ENCODE measurements around the gene ALDH1L1.

The ALDH1L1 gene

DNA sequence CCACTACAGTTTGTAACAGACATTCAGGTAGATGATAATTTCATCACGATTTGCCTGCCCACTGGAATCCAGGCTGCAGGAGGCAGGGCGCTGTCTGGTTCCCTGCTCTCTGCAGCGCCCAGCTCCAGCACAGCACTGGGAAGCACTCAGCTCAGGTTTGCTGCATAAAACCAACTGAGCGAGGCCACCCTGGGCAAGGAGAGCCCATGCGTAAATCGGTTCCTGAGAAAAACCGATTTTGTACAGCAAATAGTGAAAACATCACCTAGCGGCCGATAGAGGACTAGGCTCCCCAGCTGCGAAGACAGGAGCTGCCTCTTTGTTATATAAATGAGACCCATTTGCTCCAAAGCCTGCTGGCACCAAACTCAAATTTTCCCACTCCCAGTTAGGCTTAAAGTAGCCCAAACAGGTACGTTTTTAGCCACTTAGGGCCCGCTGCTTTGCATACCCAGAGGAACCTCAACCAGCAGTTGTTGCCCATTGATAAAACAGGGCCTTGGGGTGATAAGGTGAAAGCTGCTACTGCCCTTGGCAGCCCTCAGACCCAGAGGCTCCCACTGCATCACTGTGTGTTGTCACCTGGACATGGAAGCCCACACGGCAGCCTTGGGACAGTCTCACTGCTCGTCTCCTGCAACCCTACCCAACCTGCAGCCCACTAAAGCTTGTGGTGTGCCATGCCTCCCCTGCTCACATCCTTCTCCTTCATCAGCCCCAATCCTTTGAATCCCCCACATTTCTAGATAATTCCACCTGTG, 47.5 kb downstream of the ALDH1L1 start:
- DNase-seq: no peak

GRCh38 chr3:126131881-126132750, 48.3 kb downstream of the ALDH1L1 start:
- no peak for DNase-seq

GRCh38 chr3:126130981-126131745, 49.2 kb downstream of the ALDH1L1 start:
- DNase-seq: peak; percentile 11

DNA sequence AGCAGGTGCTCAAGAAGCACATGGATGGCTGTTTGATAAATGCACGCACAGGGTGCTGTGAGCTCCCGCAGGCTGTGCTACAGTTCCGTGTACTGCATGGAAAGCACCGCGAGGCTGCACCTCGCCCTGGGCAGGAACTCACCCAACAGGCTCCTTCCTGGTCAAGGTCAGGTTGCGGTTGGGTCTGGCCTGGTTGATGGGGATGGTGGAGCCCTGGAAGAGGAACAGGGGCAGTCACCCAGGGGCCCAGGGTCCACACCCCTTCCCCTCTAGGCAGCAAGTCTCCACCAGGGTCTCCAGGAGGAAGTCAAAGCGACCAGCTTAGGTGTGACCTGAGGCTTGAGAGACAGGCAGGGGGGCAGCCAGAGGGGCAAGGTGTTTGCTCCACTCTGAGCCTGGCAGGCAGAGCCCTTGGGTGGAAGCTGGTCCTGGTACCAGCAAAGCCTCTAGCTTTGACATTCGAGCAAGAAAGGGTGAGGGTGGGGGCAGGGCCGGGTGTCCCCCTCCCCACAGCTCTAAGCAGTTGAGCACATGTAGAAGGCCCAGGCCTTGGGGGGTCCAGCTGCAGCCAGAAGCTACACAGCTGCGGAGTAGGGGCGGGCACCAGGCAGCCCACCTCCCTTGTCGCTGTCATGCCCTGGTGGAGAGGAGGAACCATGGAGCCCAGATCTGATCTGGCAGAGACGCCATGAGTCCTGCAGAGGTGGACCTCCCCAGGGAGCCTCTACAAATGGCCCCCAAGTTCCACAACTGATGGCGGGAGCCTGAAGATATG, 50.1 kb downstream of the ALDH1L1 start:
- peak; percentile 9 for DNase-seq

- DNase-seq: peak; percentile 20
These were observed 50.9 kb downstream of the ALDH1L1 start for GRCh38 chr3:126129398-126129891.

GRCh38 chr3:126128504-126129397, 51.6 kb downstream of the ALDH1L1 start:
- peak; percentile 13 for DNase-seq

- no peak for DNase-seq
These were observed 52.5 kb downstream of the ALDH1L1 start for GRCh38 chr3:126127904-126128303.

- peak; percentile 11 for DNase-seq
These were observed 52.9 kb downstream of the ALDH1L1 start for GRCh38 chr3:126127452-126127851.

- peak; percentile 9 for DNase-seq
These were observed 53.5 kb downstream of the ALDH1L1 start for GRCh38 chr3:126126811-126127431.

DNA sequence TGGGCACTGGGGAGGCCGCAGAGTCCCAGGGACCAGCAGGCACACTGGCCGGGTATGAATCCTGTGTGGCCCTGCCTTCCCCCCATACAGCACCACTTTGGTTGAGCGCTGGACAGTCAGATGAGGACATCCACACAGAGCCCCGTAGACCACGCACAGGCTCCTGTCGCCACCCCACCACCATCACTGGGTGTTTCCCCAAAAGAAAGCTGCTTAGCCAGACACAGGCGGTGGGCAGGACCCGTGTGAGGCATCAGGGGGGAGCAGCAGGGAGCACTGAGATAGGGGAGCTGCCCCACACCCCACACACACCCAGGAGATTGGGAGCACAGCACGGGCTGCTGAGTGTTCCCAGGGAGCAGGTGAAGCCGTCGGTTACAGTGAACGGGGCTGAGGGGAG, 54.1 kb downstream of the ALDH1L1 start:
- DNase-seq: no peak

- DNase-seq: no peak
These were observed 54.6 kb downstream of the ALDH1L1 start for GRCh38 chr3:126125781-126126251.

GRCh38 chr3:126125341-126125740, 55.0 kb downstream of the ALDH1L1 start:
- DNase-seq: no peak

- no peak for DNase-seq
These were observed 55.5 kb downstream of the ALDH1L1 start for GRCh38 chr3:126124896-126125295.

GRCh38 chr3:126124148-126124868, 56.1 kb downstream of the ALDH1L1 start:
- DNase-seq: peak; percentile 16

- DNase-seq: no peak
These were observed 58.8 kb downstream of the ALDH1L1 start for GRCh38 chr3:126121632-126122031.

GRCh38 chr3:126121074-126121473, 59.3 kb downstream of the ALDH1L1 start:
- DNase-seq: no peak

DNA sequence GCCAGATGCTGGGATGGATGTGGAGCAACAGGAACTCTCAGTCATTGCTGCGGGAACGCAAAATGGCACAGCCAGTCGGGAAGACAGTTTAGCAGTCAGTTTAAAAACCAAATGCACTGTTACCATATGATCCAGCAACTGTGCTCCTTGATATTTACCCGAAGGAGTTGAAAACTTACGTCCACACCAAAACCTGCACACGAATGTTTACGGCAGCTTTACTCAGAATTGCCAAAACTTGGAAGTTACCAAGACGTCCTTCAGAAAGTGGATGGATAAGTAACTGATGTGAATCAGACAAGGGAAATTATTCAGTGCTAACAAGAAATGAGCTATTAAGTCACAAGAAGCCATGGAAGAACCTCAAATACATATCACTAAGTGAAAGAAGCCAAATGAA, 60.4 kb downstream of the ALDH1L1 start:
- no peak for DNase-seq

DNA sequence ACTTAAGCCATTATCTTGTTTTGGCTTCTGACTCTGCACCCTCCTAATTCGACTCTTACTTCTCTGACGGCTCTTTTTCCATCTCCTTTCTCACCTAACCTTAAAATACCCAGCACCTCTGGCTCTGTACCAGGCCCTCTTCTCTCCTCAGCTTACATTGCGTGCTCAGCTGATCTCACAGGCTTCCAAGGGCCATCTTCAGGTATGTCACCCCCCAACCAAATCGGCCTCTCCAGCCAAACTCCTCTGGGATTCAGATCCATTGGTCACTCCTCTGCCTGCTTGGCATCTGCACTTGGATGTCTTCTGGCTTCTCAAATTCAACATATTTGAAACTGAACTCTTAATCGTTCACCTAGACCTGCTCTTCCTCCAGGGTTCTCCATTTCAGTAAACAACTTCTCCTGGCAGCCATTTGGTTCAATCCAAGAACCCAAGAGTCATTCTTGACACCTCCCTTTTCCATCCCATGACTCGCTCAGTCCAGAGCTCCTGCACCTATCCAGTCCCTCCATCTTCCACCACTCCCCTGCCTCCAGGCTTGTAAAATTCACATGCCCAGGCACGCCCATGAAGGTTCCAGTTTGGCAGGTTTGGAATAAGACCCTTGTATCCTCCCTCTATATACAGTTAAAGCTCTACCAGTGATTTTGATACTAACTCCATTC, 61.2 kb downstream of the ALDH1L1 start:
- no peak for DNase-seq

DNA sequence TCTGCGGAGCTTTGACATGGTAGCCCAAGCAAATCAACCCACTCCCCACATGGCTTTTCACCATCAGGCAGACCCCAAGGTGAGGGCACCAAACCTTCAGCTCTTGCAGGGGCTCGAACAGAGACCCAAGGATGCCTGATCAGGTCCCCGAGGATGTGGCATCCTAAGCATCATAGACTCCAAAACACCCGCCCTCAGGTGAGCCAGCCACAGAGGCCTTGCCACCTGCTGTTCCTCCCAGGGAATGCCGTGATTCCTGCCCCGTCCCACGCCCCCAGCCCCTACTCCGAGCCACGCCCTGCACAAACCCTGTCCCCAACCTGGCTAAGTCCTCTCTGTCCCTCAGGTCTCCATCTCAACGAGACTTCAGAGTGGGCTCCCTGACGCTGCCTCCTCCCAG, 61.8 kb downstream of the ALDH1L1 start:
- peak; percentile 11 for DNase-seq
